GM19324 (cell line): ENCODE data around the gene SLC24A3.

ENCODE experiments used
- ATAC-seq: cut with Tn5 transposase; IDR thresholded peaks from one replicate; pipeline ENCODE4 v1.9.1; 2021; ENCODE audit warnings: mild to moderate bottlenecking, moderate library complexity; ENCODE audit not compliant: unreplicated experiment, low FRiP score

Gene SLC24A3

DNA sequence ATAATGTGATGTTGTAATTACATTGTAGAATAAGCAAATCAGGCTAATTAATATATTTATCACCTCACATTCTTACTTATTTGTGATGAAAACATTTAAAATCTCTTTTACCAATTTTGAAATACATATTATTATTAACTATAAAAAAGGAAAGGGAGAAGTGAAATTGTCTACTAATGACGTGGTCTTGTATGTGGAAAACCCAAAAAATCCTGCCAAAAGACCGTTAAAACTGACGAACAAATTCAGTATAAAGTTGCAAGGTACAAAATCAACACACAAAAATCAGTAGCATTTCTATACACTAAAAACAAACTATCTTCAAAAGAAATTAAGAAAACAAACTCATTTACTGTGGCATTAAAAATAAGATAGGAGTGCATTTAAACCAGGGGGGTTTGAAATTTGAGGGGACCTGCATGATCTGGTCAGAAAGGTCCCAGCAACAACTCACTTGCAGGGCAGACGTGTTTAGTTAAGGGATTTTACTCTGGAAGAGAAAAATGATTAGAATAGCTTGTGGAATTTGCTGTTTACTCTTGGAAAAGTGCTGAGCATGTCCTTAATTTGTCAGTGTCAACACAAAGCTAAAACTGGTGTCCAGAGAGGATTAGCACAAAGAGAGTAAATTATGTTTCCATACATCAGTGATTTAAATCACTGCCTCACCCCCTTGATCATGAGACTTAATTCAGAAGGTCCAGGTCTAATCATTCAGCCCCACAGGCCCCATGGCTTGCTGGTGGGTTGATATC lies 310.6 kb downstream of the SLC24A3 start:
- ATAC-seq: no peak

DNA sequence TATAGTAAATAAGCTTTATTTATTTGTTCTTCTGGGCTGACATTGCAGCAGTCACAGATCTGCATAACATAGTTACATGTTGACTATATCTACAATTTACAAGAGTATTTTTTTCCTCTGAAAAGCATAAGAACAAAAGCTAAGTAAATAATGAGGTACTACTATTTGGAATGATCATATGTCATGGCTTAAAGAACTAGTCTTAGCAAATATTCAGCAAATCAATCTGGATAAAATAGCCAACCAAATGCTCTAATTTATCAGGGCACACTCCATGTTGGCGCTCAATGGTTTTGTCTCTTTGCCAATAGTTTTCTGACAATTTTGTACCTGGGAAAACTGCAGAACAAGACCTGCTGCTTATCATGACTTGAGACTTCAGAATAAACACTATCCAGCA lies 312.2 kb downstream of the SLC24A3 start:
- ATAC-seq: no peak

DNA sequence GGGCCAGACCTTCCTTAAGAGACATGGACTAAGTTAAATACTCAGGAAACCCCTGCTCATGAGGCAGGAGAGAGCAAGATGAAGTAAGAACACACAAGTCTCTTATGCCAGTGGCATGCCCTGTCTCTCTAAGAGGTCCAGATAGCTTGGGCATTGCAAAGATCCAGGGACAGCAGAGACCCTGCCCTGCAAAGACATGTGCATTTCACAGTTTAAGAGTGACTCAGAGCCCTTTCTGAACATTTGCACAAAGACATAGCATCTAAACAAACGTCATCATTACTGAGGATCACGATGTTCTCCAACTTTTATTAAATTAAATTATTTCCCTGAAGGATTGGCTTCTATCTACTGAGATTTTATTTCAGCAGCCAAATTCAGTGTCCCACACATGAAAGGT lies 315.1 kb downstream of the SLC24A3 start:
- ATAC-seq: no peak

DNA sequence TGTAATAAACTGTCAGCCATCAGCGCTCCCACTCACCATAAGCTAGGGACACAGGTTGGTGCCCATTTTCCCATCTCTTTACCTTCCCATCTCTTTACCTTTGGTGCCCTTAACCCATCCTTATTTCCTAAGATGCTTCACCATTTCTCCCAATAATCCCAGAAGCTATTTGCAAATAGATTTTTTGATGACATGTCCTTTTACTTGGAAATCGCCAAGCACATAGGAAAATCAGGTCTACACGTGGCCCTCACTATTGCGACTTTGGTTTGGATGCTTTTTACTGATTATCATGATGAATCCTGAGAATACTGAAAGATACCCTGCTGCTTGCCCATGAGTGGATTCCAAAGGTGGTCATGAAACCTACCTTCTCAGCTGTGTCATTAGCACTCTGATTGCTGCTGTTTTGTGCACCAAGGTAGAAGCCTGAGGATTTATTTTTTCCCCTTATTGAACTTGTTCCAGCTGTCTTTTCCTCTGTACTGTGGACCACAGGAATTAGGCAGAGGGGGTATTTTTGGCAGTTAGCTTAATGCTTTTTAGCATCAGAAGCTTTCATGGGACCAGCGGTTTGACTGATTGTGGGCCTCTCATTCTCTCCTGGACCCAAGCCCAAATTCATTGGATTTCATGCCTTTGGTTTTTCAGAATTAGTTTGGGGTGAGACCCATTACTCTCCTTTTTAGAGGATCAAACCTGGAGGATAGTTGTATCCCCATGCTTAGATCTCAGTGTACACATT lies 316.0 kb downstream of the SLC24A3 start:
- no peak for ATAC-seq

DNA sequence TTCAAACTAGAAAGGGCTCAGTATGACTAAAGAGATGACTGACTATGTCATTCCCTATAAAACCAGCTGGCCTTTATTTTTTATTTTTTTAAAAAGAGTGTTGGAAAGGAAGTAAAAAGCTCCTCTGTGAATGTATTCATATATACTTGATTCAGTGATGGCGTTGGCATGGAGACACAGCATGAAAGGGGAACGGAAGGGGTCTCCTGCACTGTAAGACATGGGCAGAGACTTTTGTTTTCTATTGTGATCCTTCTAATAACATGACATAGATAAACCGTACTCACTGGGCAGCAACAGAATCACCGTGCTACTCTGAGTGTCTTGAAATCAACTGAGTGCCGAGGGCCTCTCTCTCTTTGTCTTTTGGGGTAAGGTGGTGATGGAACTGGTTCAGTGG lies 317.6 kb downstream of the SLC24A3 start:
- ATAC-seq: no peak

DNA sequence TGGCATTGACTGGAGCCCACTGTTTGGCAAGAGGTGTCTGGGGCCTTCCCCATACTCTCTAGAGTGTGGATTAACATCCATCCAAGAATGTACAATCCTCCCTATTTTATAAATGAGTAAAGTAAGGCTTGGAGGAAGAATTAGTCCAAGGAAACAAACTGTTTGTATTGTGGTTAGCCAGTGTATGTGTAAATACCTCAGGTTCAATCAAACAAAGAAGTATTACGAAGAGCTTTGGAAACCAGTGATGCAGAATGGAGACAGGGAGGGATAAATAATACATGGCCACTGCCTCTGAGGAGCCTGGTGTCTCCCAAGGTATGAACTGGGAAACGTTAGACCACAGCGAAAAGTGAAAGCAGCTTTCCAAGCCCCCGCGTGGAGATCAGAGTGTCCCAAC lies 319.0 kb downstream of the SLC24A3 start:
- no peak for ATAC-seq

DNA sequence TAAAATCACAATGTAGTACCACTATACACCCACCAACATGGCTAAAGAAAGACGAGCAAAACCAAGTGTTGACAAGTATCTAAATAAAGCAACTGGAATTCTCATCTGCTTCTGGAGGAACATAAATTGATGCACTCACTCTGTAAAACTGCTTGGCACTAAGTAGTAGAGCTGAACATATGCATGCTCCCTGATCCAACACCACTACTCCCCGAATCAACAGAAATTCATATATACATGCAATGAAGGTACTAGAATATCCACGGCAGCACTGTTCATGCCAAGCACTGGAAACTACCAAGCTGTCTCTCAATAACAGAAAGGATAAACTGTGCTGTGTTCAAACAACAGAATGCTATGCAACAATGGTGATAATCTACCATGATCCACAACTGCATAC lies 326.1 kb downstream of the SLC24A3 start:
- no peak for ATAC-seq

DNA sequence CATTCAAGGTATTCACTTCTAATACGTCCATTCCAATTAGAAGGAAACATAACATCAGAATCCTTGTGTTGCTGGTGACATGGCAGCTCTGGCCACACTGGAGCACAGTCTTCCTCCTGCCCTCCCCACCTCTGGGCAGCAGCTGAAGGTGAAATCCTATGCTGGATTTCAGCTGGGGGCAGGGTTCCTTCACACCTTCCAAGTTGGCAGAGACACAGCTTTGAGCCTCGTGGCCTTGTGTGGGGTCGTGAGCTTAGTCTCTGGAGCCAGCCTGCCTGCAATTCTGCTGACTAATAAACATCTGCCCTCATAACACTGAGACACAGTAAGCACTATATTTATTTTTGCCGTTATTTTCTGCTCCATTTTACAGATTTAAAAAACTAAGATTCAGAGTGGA lies 326.7 kb downstream of the SLC24A3 start:
- ATAC-seq: no peak

DNA sequence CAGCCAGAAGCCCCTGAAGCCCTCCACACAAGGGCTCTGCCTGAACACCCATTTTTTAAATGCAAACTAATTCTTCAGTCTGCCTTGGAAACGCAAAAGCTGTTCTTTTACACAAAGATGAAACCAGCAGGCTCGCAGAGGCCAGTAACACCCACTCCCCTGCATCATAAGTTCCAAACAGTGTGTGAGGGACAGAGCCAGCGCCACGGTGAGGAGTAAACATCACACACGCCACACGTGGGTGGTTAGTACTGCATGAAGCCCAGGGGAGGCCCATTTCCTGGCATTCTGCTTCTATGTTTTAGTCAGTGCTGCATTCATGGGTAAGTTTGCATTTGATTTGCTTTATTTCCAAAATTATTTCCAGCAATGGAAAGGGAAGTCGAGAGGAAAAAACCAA lies 327.9 kb downstream of the SLC24A3 start:
- ATAC-seq: no peak

DNA sequence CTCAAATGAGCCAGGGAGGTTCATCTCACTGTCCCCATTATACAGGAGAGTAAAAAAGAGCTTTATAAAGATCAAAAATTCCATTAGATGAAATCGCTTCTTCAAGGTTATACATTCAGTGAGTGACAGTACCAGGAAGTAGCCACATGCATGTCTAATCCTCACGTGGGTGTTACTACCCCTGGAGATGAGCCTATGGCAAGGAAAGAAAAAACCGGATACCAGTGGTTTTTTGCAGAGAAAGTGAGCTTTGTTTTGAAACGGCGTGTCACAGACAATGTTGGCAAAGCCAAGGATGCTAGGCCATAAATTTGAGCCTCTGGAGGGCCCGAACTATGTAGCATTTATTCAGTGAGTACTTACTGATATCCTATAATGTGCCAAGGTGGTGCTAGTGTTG lies 330.7 kb downstream of the SLC24A3 start:
- ATAC-seq: no peak

DNA sequence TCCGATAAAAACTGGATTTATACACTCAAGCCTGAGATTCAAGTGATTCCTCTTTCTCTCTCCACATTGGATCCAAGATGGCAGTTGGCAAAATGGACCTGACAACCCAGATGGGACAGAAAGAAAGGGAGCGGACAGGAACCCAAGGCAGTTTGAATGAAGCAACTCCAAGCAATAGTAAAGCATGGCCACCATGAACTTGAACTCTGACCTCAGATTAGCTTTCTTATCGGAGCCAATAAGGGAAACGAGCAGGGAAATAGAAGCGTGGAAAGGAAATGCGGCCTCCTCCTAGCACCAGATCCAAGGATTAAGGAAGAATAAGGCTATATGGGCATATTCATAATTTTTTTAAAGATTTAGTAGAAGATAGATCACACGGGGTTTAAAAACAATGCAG lies 332.2 kb downstream of the SLC24A3 start:
- ATAC-seq: no peak

DNA sequence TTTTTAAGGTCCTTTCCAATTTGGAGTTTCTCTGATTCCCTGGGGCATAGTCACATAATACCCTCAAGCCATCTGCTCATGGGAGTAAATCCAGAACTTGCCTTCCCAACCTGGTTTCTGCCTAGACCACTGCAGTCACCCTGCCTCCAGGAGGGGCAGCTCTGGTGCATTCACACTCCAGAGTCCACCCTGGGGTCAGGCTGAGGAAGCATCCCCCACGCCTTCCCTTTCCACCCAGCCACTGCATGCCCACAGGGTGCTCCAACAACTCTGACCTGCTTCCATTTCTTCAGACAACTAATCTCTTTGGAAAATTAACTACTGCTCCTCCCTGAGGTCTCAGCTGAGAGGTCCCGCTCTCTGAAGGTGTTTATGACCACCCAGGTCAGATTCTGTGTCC lies 334.2 kb downstream of the SLC24A3 start:
- ATAC-seq: no peak

DNA sequence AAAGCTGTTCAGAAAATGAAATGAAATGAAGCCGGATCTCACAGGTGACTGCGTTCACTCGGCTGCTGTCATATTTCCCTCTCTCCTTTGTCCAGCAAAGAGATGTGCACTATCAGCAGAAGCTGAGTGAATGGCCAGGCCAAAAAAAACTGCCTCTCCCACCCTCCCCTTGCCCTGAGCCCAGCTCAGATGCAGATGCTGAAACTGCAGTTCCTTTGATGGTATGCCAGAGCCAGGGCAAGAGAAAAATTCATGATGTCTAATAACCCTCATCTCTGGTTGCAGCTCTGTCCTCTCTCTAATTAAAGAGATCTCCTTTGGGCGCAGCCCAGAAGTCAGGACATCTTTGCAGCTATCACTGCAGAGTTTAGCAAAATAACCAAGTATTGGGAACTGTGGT lies 335.1 kb downstream of the SLC24A3 start:
- ATAC-seq: no peak

DNA sequence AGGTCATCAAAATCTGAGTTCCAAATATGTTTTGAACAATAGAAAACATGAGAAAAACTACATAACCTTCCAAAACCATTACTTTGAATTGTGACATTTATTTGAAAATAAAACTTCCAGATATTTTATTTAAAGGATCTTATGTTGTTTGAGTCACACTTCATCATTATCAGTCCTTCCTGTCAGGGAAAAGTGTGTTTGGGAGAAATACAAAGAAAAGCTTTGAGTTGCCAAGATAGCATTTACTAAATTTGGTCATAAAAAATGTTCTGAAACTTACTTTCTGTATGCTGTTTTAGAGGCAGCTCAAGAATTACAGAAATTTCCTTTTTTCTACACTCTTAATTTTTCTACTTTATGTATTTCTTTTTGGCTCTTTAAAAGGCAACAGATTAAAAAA lies 337.5 kb downstream of the SLC24A3 start:
- ATAC-seq: no peak

DNA sequence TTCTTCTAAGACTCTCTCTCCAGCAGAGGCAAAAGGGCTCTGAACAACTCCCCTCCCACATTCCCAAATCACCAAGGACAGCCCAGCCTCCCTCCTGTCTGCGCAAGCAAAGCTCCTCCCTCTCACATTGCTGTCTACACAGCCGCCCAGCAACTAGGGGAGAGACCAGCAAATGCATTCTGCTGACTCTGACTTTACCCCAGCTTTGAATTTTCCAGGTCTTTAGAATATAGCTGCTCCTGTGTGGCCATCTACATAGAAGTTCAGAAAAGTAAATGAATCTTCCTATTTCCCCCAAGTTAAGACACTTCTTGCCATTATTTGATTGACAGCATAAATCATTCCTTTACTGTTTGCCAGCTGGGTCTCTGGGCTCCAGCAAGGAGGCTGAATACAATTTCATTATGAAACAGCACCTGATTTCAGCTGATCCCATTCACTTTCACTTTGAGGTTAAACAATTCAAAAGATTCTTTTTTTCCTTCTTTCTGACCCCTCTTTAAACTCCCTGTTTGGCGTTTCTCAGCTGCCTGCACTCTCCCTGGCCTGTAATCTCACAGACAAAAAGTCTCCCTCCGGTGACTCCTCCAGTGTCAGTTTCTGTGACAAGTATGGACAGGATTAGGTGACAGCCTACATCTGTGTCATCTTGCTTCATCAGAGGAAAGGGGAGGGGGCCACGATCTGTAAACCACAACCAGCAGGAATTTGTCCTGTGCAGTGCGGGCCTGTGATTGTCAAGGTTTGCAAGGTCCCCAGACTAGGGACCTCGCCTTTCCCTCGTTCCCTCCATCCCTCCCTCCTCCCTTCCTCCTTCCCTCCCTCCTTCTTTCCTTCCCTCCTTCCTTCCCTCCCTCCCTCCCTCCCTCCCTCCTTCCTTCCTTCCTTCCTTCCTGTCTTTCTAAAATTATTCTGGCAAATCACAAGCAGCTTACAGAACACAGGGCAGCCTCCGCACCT lies 340.1 kb downstream of the SLC24A3 start:
- no peak for ATAC-seq

DNA sequence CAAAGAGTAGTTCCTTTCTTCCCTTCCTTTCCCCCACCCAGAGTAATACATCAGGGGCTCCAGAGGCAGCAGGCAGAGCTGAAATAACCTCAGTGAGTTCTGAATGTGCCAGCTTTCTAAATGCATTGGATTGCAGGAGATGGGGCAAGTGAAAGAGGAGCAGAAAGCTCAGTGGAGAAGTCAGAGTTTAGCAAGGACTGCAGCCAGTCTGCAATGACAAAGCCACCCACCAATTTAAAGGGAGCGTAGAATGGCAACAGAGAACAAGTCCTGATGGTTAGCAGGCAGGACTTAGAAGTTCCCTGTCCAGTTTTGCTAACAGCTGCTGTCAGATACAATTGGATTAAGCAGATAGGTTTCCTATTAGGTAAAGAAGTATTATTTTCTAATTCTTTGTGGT lies 342.2 kb downstream of the SLC24A3 start:
- ATAC-seq: no peak

DNA sequence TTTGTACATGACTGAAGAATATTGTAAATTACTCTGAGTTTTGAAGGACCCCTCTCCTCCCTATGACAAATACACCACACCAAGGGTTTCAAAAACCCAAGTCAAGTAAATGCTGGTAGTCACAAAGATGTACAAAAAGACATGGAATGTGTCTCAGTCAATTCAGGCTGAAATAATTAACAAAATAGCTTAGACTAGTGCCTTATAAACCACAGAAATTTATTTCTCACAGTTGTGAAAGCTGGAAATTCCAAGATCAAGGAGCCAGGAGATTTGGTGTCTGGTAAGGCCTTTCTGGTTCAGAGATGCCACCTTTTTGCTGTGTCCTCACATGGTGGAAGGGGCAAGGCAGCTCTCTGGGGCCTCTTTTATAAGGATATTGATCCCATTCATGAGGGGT lies 343.3 kb downstream of the SLC24A3 start:
- no peak for ATAC-seq

DNA sequence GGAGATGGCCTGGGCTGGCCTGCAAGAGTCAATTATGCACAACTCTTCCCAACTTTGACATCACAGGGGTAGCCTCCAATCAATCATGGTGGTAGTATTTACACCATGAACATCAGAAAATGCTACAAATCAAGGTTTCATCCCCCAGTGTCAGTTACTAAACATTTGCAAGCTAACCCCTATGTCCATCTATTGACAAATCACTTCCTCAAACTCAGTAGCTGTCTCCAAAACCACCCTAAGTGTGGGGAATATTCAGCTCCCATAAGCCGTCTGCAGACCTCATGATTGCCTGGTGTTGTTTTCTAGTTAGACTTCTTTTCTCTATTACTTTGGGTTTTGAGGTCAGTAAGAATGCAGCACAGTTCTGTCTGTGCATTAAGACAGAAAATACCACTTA lies 344.8 kb downstream of the SLC24A3 start:
- no peak for ATAC-seq

DNA sequence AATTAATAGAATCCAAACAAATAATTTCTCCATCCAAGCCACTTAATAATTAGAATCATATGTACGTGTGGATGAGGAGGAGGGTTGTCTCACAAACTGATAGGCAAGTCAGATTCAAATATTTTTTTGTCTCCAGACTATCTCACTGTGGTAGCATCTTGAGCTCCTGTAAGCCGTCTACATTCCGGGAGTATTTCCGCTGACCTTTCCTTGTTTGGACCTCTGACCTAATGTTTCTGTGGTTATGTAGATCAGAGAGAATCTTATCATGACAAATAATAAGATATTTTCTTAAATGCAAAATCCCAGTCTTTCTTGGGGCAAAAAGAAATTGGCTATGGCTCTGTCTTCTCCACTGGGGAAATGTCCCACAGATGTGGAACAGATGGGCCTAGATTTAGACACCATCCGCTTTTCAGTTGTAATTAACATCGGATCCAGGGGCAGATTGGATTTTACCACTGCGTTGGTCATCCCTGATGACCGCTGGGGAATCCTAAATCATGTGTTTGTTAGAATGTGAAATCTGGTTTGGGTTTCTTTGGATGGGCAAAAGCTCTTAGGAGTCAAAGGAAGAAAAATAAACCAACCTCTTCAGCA lies 348.5 kb downstream of the SLC24A3 start:
- no peak for ATAC-seq

DNA sequence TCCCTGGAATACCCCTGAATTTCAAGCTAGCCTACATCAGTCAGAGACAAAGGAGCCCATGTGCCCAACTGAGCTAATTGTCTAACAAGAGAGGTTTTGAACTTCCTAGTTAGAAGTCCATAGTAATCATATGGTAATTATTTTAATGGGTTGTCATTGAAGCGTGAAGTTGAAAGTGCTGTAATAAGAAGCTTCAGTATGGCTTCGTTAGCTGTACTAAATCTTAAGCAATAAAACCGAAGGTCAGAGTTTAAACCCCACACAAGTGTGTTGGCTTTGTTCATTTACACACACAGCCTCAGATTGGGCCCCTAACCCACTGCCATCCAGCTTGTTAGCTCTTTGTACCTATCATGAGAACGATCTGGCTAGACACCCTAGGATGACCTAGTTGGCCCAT lies 350.0 kb downstream of the SLC24A3 start:
- no peak for ATAC-seq

DNA sequence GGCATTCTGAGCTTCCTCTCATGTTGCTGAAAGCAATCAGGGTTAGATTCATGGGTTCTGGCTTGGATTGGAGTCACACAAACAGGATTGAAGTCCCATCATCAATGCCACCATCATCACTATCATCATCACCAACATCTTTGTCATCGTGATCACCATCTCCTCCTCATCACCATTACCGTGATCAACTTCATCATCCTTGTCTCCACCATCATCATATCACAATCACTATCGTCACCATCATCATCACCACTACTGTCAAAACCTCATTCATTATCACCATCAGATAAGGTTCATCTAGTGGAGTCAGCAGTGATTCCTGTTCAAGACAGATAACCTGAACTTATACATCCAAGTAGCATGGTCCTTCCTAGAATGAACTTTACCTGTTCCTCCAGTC lies 351.8 kb downstream of the SLC24A3 start:
- no peak for ATAC-seq
